HG03558 (cell line): ENCODE results near the gene EIPR1.

ENCODE experiments used
- ATAC-seq: cut with Tn5 transposase; IDR thresholded peaks from one replicate; pipeline ENCODE4 v1.9.1; 2021; ENCODE audit warnings: moderate number of reproducible peaks; ENCODE audit not compliant: unreplicated experiment; ENCODE audit errors: extremely low read depth

EIPR1 gene

GRCh38 chr2:3169106-3169870, 208.3 kb downstream of the EIPR1 start:
- no peak for ATAC-seq

DNA sequence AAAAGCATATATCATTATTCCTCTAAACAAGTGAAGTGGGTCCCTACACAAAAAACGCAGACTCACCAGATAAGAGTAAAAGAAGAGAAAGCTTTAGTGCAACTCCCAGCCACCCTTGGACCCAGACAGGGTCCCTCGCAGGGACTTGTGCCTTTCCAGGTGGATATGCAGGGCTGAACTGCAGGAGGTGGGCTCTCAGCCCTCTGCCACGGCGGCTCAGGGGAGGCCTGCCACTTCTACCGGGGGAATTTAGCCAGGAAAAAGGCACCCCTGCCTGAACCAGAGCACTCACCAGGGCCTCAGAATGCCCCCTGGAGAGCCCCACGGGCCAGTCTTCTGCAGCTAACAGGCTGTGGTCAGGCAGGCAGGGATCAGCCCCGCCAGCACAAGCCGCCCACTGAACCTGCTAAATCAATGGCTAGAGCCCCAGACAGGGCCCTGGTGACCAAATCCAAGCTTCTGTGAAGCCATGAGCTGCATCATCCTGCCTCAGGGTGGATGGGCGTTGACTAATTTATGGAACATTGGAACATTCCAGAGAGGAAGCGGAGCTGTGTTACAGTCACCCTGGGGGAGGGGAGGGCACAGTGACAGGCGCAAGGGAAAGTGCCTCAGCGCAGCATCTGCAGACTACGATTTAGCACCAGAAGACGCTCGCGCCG, 209.3 kb downstream of the EIPR1 start:
- ATAC-seq = no peak

DNA sequence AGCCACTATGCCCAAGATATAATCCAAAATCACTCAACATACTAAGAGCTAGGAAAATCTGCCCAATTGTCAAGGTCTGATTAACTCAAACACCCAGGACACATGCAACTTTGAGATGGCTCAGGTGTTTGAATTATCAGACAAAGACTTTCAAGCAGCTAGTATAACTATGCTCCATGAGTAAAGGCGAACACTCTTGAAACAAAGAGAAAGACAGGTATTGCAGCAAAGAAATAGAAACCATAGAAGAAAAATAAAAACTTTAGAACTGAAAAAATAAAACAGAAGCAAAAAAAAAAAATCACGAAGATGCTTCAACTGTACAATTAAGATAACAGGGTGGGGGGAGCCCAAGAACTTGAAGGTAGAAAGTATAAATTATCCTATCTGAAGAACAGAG, 214.2 kb downstream of the EIPR1 start:
- no peak for ATAC-seq

- ATAC-seq = no peak
Measured at GRCh38 chr2:3162442-3163077, 215.1 kb downstream of the EIPR1 start.

- ATAC-seq = no peak
Measured at GRCh38 chr2:3160751-3161330, 216.8 kb downstream of the EIPR1 start.

- ATAC-seq = no peak
Measured at GRCh38 chr2:3159782-3160545, 217.7 kb downstream of the EIPR1 start.

DNA sequence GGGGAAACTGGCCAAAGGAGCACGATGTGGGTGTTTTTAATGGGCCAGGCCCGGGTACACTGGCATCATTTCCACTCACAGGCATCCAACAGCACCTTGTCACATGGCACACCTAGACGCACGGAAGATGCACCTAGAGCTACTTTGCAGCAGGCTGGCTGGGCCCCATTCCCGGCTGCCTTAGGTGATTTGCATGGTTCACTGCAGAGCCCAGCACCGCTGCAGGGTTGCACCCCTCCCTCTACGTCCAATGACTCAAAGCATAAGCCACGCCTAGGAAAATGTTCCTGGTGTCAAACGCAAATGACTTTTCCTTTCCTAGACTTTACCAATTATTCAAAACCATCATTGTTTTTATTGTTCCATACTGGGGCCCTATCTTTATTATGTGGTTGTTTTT, 222.9 kb downstream of the EIPR1 start:
- ATAC-seq = no peak

DNA sequence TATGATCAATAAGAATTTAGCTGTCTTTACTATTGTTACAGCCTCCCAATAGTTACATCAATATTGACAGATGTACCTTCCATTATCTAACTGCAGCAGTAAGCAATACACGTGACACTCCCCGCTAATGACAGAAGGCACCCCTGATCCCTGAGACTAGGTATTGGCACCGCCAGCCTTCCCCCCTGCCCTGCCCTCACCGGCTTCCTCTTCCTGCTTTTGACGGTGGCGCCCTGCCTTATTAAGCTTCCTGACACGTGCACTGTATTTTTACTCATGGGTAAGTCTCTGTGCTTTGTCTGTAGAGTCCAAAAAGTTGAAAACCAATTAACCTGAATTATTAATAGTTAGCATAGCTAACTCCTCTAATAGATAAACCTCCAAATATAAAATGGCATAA, 223.5 kb downstream of the EIPR1 start:
- no peak for ATAC-seq

- no peak for ATAC-seq
Measured at GRCh38 chr2:3151153-3151918, 226.3 kb downstream of the EIPR1 start.

DNA sequence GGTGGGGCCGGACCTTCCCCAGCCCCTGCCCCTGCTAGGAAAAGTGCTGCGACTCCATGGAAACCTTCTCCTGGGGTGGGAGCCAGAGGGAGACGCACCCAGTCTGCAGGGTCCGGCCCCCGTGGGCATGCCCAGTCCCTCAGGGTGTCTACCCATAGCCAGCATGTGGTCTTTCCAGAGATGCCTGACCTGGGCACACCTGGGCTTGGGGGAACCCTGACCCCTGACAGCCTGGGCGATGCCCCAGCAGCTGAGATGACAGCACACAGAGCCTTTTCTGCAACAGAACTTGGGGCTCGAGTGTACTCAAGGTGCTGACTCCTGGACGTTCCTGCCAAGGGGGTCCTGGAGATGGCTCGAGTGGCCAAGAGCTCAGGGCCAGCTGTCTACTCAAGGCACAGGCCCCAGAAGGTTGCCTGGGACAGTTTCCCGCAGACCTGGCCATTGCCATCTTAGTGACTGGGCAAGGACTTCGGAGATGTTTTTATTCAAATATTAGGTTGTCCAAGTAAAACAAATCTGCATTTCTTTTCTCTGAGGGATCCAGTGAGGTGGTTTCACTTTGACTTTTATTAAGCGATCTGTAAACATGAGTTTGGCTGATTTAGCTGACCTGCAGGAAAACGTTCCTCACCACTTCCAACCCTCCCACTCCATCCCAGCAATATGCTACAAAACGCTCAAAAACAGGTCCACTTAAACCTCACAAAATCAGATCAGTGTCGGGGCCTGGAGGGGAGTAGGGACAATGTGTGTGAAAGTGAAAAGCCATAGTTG, 228.0 kb downstream of the EIPR1 start:
- ATAC-seq = no peak

GRCh38 chr2:3148716-3149115, 228.9 kb downstream of the EIPR1 start:
- ATAC-seq = no peak

DNA sequence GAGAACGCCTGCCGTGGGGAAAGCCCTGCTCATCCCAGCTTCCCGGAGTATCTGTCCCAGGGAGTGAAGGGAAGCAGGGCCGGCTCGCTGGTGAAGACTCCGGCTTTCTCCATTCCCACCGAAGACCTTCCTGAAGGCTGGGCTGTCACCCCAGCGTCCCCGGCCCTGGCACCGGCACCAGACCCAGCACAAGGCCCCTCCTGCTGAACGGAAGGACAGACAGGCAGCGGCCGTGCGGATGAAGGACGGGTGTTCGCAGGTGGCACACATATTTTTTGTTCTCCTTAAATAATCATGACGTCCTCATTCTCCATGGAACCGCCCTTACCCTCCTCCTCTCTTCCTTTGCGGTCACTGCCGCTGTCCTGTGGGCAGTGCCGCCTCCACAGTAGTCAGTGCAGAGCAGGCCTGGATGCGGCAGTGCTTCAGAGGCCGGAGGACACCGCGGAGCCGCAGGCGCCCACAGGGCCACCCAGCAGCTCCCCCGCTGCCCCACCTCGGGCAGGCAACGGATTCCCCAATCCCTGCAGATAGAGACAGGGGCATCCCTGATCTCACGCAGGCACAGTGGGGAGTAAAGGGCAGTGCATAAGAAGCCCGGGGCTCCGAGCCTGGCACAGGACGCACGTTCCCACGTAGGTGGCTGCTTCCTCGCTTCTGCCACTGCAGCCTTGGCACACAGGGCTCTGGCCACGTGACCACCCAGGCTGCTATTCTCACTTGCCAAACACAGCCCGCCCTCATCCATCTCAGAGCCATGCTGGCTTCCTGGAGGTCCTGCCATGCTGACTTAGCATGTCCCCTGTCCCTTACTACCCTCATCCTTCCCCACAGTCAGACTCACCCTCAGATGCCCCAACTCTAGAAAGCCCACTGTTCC, 229.7 kb downstream of the EIPR1 start:
- ATAC-seq = no peak

DNA sequence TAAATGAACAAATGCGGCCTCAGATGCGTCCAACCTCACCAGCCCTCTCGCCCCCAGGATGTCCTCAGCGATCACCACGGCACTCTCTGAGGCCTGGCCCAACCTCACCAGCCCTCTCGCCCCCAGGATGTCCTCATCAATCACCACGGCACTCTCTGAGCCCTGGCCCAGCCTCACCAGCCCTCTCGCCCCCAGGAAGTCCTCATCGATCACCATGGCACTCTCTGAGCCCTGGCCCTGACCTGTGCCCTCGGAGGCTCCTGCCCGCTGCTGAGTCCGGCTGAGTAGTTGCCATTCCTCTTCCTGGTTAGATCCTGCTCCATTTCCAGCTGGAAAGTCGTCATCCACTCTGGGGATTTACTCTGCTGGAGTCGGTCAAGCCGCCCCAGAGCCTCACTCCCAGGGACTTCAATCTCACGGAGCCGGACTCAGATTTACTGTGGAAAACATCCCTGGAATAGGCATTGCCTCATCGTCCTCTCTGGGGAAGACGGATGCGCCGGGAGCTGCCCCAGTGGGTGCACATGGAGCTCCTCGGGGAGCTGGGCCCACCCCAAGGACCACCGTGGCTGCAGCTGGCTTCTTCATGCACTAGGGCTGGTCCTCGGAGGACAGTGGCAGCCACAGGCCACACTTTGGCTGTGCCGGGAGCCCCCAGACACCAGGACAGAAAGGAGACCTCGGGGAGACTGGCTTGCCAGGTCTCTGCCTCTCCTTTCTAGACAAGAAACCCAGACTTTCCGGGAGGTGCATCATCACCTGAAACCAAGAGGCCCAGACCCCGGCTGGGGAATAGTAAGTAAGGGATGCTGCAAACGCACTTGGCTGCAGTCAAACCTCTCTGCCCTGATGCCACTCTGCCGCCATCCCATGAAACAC, 230.6 kb downstream of the EIPR1 start:
- no peak for ATAC-seq

DNA sequence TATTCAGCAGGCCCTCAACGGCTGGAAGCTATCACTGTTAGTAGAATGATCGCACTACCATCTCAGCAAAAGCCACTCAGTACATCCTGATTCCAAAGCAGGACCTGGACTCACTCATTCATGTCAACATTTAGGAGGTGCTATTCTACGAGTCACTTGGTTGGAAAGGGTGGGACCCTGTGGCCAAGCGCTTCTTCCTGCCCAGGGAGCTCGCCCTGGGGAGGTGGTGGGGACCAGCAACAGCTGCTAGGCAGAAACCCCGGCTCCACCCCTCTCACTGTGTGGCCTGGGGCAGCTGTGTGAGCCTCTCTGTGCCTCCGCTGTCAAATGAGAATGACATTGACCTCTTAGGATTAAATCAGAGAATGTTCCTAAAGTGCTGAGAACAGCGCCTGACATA, 231.4 kb downstream of the EIPR1 start:
- no peak for ATAC-seq

DNA sequence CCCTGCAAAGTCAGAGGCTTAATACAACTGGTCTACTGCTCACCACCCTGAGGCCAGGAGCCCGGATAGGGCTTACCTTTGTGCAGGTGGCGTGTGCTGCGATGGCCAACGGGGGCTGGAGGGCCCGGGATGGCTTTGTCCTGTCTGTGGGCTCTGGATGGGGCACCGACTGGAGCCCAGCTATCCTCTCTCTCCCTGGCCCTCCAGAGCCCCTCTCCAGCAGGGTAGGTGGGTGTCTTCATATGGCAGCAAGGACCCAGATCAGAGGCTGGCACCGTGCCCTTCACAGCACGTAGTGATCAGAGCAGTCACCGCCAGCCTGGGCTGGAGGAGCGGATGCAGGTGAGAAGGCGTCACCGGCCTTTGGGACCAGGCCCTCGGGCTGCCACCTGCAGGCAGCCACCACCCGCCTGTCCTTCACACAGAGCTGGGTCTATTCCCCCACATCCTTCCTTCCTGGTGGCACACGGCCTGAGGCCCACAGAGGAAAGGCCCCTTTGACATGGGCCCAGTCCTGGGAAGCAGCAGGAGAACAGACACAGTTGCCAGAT, 232.1 kb downstream of the EIPR1 start:
- no peak for ATAC-seq

DNA sequence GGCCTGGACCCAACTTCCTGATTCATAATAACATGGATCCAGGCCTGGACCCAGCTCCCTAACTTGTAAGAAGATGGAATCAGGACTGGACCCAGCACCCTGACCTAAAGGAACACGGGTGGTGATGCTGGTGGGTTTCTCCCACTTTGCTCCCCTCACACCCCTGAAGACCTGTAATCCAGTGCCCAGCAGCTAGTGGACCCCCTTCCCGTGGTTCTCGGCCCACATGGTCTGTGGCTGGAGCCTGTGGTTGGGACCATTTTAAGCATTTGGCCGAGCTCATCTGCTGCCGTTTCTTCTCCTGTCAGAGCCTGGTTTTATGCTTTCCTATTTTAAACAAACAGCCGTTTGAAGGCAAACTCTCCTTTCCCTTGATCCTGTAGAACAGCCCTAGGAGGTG, 232.8 kb downstream of the EIPR1 start:
- ATAC-seq = no peak

- no peak for ATAC-seq
Measured at GRCh38 chr2:3143602-3144001, 234.0 kb downstream of the EIPR1 start.
